Ovary (tissue), 9 donors: ENCODE measurements around the gene CELA2A. TPM values are rescaled to one million over a fixed set of nuclear protein-coding genes. Genes with fewer than 3 reads are reported as not detected.
"Not testable (repeated sequence)": the region's sequence is repeated elsewhere in the genome, so short reads cannot be mapped to it uniquely, and the experiment has no call there.

Experiments
- DNase-seq, 5 donors: peaks; one replicate each; pipeline ENCODE4 v3.0.0-alpha.2; 2019 to 2020
- H3K27ac ChIP-seq, 2 donors: fragments of 200-600 bp; one replicate each; pipeline versions ENCODE4 v1.5.1 to v1.8.0; 2019 to 2022
- H3K27me3 ChIP-seq: fragments of 200-600 bp; one replicate; pipeline ENCODE4 v1.8.0; 2022
- H3K36me3 ChIP-seq: fragments of 200-600 bp; sonication (generic); one replicate; pipeline ENCODE4 v1.5.1; 2019
- H3K4me1 ChIP-seq: one replicate; pipeline ENCODE4 v1.8.1; 2013; ENCODE audit warnings: mild to moderate bottlenecking, moderate library complexity; ENCODE audit not compliant: insufficient read depth
- H3K4me3 ChIP-seq: fragments of 200-600 bp; sonication (generic); one replicate; pipeline ENCODE4 v1.5.1; 2017
- H3K9me3 ChIP-seq, 2 donors: fragments of 200-600 bp in 1 of 2; sonication (generic) in 1 of 2; one replicate each; pipeline versions ENCODE4 v1.5.1 to v1.8.1; 2013 to 2019; ENCODE audit warnings: mild to moderate bottlenecking in 1 of 2, moderate library complexity in 1 of 2
- CTCF ChIP-seq, 3 donors: fragments of 450-650 bp in 2 of 3; fragments of 200-600 bp in 1 of 3; IDR thresholded peaks; one replicate each; pipeline versions ENCODE4 v1.5.1 to v1.8.0; 2016 to 2022; ENCODE audit warnings: antibody characterized with exemption in 3 of 3, mild to moderate bottlenecking in 1 of 3
- EP300 ChIP-seq: sonication (generic); formaldehyde crosslinking; IDR thresholded peaks from one replicate; pipeline ENCODE4 v1.6.1; 2017; ENCODE audit warnings: antibody characterized with exemption
- POLR2A ChIP-seq: fragments of 450-650 bp; IDR thresholded peaks from one replicate; pipeline ENCODE4 v1.6.1; 2017; ENCODE audit warnings: antibody characterized with exemption, mild to moderate bottlenecking, moderate library complexity
- WGBS, 3 donors: extraction: QIAGEN DNeasy Blood & Tissue Kit in 1 of 3; methylation state at CpG; one replicate each; pipeline versions ENCODE4 v1.1.5 to v1.1.7; 2013 to 2017; 5-methylcytosine and 5-hydroxymethylcytosine counted together
- intact Hi-C, 4 donors: fragments of 100-400 bp; cut with DNase I; formaldehyde crosslinking; loops; one replicate each; pipeline versions ENCODE4 v1.11.0 to v1.15.1; 2022 to 2023
- polyA plus RNA-seq, 2 donors: library from polyadenylated mRNA; stranded (reverse); fragments of 200-250 nt in 1 of 2; fragments of 350-450 nt in 1 of 2; fragmentation: Illumina TruSeq in 1 of 2; extraction: RNeasy Lipid Tissue Mini Kit (QIAGEN cat#74804) in 1 of 2; gene quantifications; one replicate each; pipeline ENCODE4 v1.2.3, GENCODE V29; 2013 to 2014
- total RNA-seq, 7 donors: library from RNA; depleted of rRNA in 2 of 7; stranded (reverse); fragments of >200 nt in 2 of 7; fragmentation: NEBNext Ultra II Directional in 3 of 7; extraction: Animal tissue kit (Norgen Biotek cat#: 25700) in 3 of 7; gene quantifications; one replicate each; pipeline versions ENCODE4 v1.1.0 to v1.2.4, GENCODE V29; 2016 to 2023
- donor health status: DM: no; HTN: no; CAD: no; lungs with moderate emphysema.
- donor health status: DM: no; HTN: no; CAD: no.
- donor health status: Bipolar disorder and iron deficiency.
- donor health status: DM: yes; HTN: yes; CAD: no.
- donor health status: DM: no; HTN: no; CAD: no.
- donor health status: DM: yes; HTN: yes; CAD: no.

CELA2A gene
- total and polyA plus RNA-seq, 9 donors, result 0.92 to 9.4 (median 5.0) TPM; not detected in 5

GRCh38 chr1:15513192-15513591 is 56.7 kb downstream of the CELA2A start:
- no peak overlapping the region for H3K27ac ChIP-seq
- H3K36me3 ChIP-seq, result no peaks in the 10 kb centered on the region
- peak in 1 of 5 donors; percentile 1 for DNase-seq
- H3K4me1 ChIP-seq, result no peaks in the 10 kb centered on the region
- no peak overlapping the region for H3K4me3 ChIP-seq
- no peaks in the 10 kb centered on the region for H3K27me3 ChIP-seq
- WGBS, 3 donors, result 80 to 81% (median 80%) methylated on average over 4 of the region's 4 CpGs
- no peak for TF ChIP-seq EP300
- no peak for TF ChIP-seq CTCF (IDR thresholded peaks at IDR 0.05)
- TF ChIP-seq POLR2A, result no peak
- no peaks in the 10 kb centered on the region for H3K9me3 ChIP-seq
- intact Hi-C loops, result no loop called here

- Histone ChIP-seq H3K27ac (no peak overlapping the region), H3K27me3 (no peaks in the 10 kb centered on the region), H3K36me3 (no peaks in the 10 kb centered on the region), H3K4me3 (no peak overlapping the region), H3K4me1 (no peaks in the 10 kb centered on the region), H3K9me3 (no peaks in the 10 kb centered on the region)
- 88 to 94% (median 94%) methylated on average over 3 of the region's 3 CpGs for WGBS, 3 donors
- TF ChIP-seq EP300, result no peak
- TF ChIP-seq CTCF (IDR thresholded peaks at IDR 0.05), result no peak
- TF ChIP-seq POLR2A, result no peak
- DNase-seq, result peak in 1 of 5 donors; percentile 12
- intact Hi-C loops, result no loop called here
Observed at GRCh38 chr1:15513919-15514318, 57.4 kb downstream of the CELA2A start.

- H3K27ac ChIP-seq, H3K4me1 ChIP-seq, H3K36me3 ChIP-seq, intact Hi-C loops, H3K4me3 ChIP-seq, H3K27me3 ChIP-seq, H3K9me3 ChIP-seq: not testable (repeated sequence)
- WGBS, 3 donors, result 88 to 93% (median 88%) methylated on average over 5 of the region's 5 CpGs
- peak in 1 of 5 donors; percentile 6 for DNase-seq
Observed at GRCh38 chr1:15514557-15514956, 58.0 kb downstream of the CELA2A start.

GRCh38 chr1:15515022-15515663 is 58.6 kb downstream of the CELA2A start:
- TF ChIP-seq EP300 (no peak), CTCF (IDR thresholded peaks at IDR 0.05) (no peak), POLR2A (no peak)
- Histone ChIP-seq H3K27ac (no peak overlapping the region), H3K36me3 (no peaks in the 10 kb centered on the region), H3K4me3 (no peak overlapping the region), H3K4me1 (no peaks in the 10 kb centered on the region), H3K27me3 (no peaks in the 10 kb centered on the region), H3K9me3 (no peaks in the 10 kb centered on the region)
- peak in 1 of 5 donors; percentile 2 for DNase-seq
- WGBS, 3 donors, result 64 to 70% (median 65%) methylated on average over 2 of the region's 2 CpGs
- intact Hi-C loops, result no loop called here

- 94 to 98% (median 97%) methylated on average over 3 of the region's 3 CpGs for WGBS, 3 donors
Observed at GRCh38 chr1:15519625-15520024, 63.1 kb downstream of the CELA2A start.

GRCh38 chr1:15521206-15521906 is 64.8 kb downstream of the CELA2A start:
- intact Hi-C loops, result loop anchor here in 1 of 4 donors (5.0 kb wide), 1 partner anchor 656 kb away; no protein-coding TSS in a partner anchor
- not testable (repeated sequence) for H3K4me1 ChIP-seq, H3K27ac ChIP-seq, H3K4me3 ChIP-seq, H3K36me3 ChIP-seq, H3K27me3 ChIP-seq, H3K9me3 ChIP-seq
- DNase-seq, result peak in 1 of 5 donors; percentile 24
- WGBS, 3 donors, result 85 to 88% (median 88%) methylated on average over 17 of the region's 17 CpGs

More at GRCh38 chr1:15519625-15520024, 63.1 kb downstream of the CELA2A start:
- no peaks in the 10 kb centered on the region for H3K27me3 ChIP-seq
- DNase-seq, result peak in 1 of 5 donors; percentile 10
- no peaks in the 10 kb centered on the region for H3K36me3 ChIP-seq
- peaks cover 3% of the 10 kb centered on the region for H3K4me1 ChIP-seq
- no peaks in the 10 kb centered on the region for H3K9me3 ChIP-seq
- H3K4me3 ChIP-seq, result no peak overlapping the region
- H3K27ac ChIP-seq, result no peak overlapping the region
- intact Hi-C loops, result loop anchor here in 1 of 4 donors (5.0 kb wide), 1 partner anchor 658 kb away; no protein-coding TSS in a partner anchor
- TF ChIP-seq EP300 (no peak), POLR2A (no peak), CTCF (IDR thresholded peaks at IDR 0.05) (no peak)
